Fibroblast of mammary gland (primary cell): ENCODE measurements around the gene GRIA1.

Experiments
- DNase-seq: peaks from one replicate; pipeline ENCODE4 v3.0.0-alpha.2; 2010; ENCODE audit warnings: low read depth
- H3K4me3 ChIP-seq: 2 replicates; pipeline ENCODE4 v1.5.1; 2011; ENCODE audit warnings: low read depth, mild to moderate bottlenecking, low read length, moderate library complexity; ENCODE audit not compliant: control insufficient read depth
- CTCF ChIP-seq: conservative IDR thresholded peaks from 2 replicates; pipeline ENCODE4 v1.5.1; 2011; ENCODE audit warnings: low read depth, low read length, inconsistent platforms; ENCODE audit not compliant: control insufficient read depth, insufficient read depth

GRIA1 gene

GRCh38 chr5:153511622-153512021, 21.2 kb downstream of the GRIA1 start:
- TF ChIP-seq CTCF: no peak
- DNase-seq: no peak
- no peak overlapping the region for H3K4me3 ChIP-seq

- no peak for TF ChIP-seq CTCF
- DNase-seq: peak; percentile 62
- H3K4me3 ChIP-seq: no peak overlapping the region
Measured at GRCh38 chr5:153513156-153513555, 22.7 kb downstream of the GRIA1 start.

GRCh38 chr5:153515301-153515700, 24.8 kb downstream of the GRIA1 start:
- no peak overlapping the region for H3K4me3 ChIP-seq
- TF ChIP-seq CTCF: no peak
- DNase-seq: peak; percentile 75

GRCh38 chr5:153516504-153517240, 26.2 kb downstream of the GRIA1 start:
- no peak for TF ChIP-seq CTCF
- no peak overlapping the region for H3K4me3 ChIP-seq
- DNase-seq: no peak

- TF ChIP-seq CTCF: no peak
- H3K4me3 ChIP-seq: no peak overlapping the region
- no peak for DNase-seq
Measured at GRCh38 chr5:153517241-153517611, 26.8 kb downstream of the GRIA1 start.

- no peak overlapping the region for H3K4me3 ChIP-seq
- no peak for DNase-seq
- TF ChIP-seq CTCF: no peak
Measured at GRCh38 chr5:153520137-153520536, 29.7 kb downstream of the GRIA1 start.

- no peak overlapping the region for H3K4me3 ChIP-seq
- DNase-seq: peak; percentile 38
- TF ChIP-seq CTCF: no peak
Measured at GRCh38 chr5:153520952-153521351, 30.5 kb downstream of the GRIA1 start.
